ENCODE results near the gene WIPF1.

DNA sequence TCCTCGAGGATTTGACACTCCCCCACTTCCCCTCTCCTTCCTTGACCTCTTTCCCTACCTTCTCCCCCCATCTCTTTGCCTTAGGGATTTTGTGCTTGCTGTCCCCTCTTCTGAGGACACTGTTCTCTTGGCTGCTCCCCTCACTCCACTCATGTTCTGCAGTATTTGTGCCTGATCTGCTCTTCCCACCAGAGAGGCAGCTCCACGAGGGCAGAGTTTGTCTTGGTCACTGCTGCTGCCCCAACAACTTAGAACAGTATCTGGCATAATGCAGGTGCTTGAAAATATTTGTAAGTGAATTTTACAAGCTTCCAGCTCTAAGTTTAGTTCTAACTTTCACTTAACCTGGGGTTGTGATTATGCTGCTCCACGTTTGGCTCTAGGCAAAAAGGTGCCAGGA lies 10.0 kb upstream of the WIPF1 start:
- TF ChIP-seq, protein P1, sequence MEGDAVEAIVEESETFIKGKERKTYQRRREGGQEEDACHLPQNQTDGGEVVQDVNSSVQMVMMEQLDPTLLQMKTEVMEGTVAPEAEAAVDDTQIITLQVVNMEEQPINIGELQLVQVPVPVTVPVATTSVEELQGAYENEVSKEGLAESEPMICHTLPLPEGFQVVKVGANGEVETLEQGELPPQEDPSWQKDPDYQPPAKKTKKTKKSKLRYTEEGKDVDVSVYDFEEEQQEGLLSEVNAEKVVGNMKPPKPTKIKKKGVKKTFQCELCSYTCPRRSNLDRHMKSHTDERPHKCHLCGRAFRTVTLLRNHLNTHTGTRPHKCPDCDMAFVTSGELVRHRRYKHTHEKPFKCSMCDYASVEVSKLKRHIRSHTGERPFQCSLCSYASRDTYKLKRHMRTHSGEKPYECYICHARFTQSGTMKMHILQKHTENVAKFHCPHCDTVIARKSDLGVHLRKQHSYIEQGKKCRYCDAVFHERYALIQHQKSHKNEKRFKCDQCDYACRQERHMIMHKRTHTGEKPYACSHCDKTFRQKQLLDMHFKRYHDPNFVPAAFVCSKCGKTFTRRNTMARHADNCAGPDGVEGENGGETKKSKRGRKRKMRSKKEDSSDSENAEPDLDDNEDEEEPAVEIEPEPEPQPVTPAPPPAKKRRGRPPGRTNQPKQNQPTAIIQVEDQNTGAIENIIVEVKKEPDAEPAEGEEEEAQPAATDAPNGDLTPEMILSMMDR (IDR thresholded peaks at IDR 0.05 in 4 of 5, conservative IDR thresholded peaks at IDR 0.05 in 1 of 5), result no peak
- no peak for TF ChIP-seq POLR2A (IDR thresholded peaks at IDR 0.05)
